B cell (primary cell): ENCODE data around the gene TTLL5.

Experiments
- CTCF ChIP-seq: fragments of 200-600 bp; IDR thresholded peaks from one replicate; pipeline ENCODE4 v1.8.0; 2022; ENCODE audit warnings: antibody characterized with exemption, mild to moderate bottlenecking
- EZH2 ChIP-seq: IDR thresholded peaks from 2 replicates; pipeline ENCODE4 v1.6.1; 2012; ENCODE audit warnings: borderline replicate concordance, low read depth, mild to moderate bottlenecking, moderate library complexity, low read length; ENCODE audit not compliant: insufficient read depth, poor library complexity, severe bottlenecking

- TF ChIP-seq CTCF: no peak
- TF ChIP-seq EZH2: no peak
These were observed 215.5 kb downstream of the TTLL5 start for GRCh38 chr14:75876530-75876929.
